SK-N-SH (cell line): ENCODE data around the gene CDH18. TPM values are rescaled to one million over a fixed set of nuclear protein-coding genes. Genes with fewer than 3 reads are reported as not detected.

Experiments used
- CHD2 ChIP-seq: fragments of 150-350 bp; IDR thresholded peaks from 2 replicates; pipeline ENCODE4 v1.6.1; 2018; ENCODE audit warnings: low read length; ENCODE audit not compliant: partially characterized antibody
- ELF1 ChIP-seq: IDR thresholded peaks from 2 replicates; pipeline ENCODE4 v1.4.0; 2012
- EP300 ChIP-seq, 2 experiments: IDR thresholded peaks; 2 replicates each; pipeline versions ENCODE4 v1.4.0 to v1.6.1; 2012; ENCODE audit warnings: borderline replicate concordance in 1 of 2, low read depth in 1 of 2, low read length in 1 of 2
- EZH2phosphoT487 ChIP-seq: fragments of 200-600 bp; sonication (generic); IDR thresholded peaks from 2 replicates; pipeline ENCODE4 v1.6.1; 2017; ENCODE audit warnings: low read depth, mixed run types, mild to moderate bottlenecking, antibody characterized with exemption, moderate library complexity, borderline replicate concordance
- FOSL2 ChIP-seq: IDR thresholded peaks from 2 replicates; pipeline ENCODE4 v1.4.0; 2012; ENCODE audit warnings: low read depth, mild to moderate bottlenecking, moderate library complexity, borderline replicate concordance
- FOXJ3 ChIP-seq: sonication (generic); formaldehyde crosslinking; IDR thresholded peaks from 2 replicates; pipeline ENCODE4 v1.5.1; 2020; ENCODE audit warnings: mild to moderate bottlenecking, missing genetic modification reagents
- IRF3 ChIP-seq: fragments of 150-350 bp; IDR thresholded peaks from 2 replicates; pipeline ENCODE4 v1.6.1; 2016; ENCODE audit warnings: mild to moderate bottlenecking, low read depth, low read length
- MAX ChIP-seq: IDR thresholded peaks from 2 replicates; pipeline ENCODE4 v1.4.0; 2012; ENCODE audit warnings: low read depth
- MEF2A ChIP-seq: IDR thresholded peaks from 2 replicates; pipeline ENCODE4 v1.4.0; 2012; ENCODE audit warnings: low read depth, borderline replicate concordance
- NRF1 ChIP-seq: IDR thresholded peaks from 2 replicates; pipeline ENCODE4 v1.6.1; 2012; ENCODE audit warnings: low read depth, mild to moderate bottlenecking, low read length
- RAD21 ChIP-seq: IDR thresholded peaks from 2 replicates; pipeline ENCODE4 v1.6.1; 2012; ENCODE audit warnings: mild to moderate bottlenecking, low read length
- REST ChIP-seq: IDR thresholded peaks from 2 replicates; pipeline ENCODE4 v1.6.1; 2012; ENCODE audit warnings: mild to moderate bottlenecking, low read depth, low read length, moderate library complexity
- RFX5 ChIP-seq: IDR thresholded peaks from 2 replicates; pipeline ENCODE4 v1.6.1; 2012; ENCODE audit warnings: mild to moderate bottlenecking, improper control_type of control experiment, low read length
- SMC3 ChIP-seq: IDR thresholded peaks from 2 replicates; pipeline ENCODE4 v1.6.1; 2012; ENCODE audit warnings: low read depth, low read length, improper control_type of control experiment
- TAF1 ChIP-seq: IDR thresholded peaks from 2 replicates; pipeline ENCODE4 v1.6.1; 2012; ENCODE audit warnings: low read depth, mild to moderate bottlenecking, low read length, moderate library complexity, borderline replicate concordance
- TCF12 ChIP-seq: IDR thresholded peaks from 2 replicates; pipeline ENCODE4 v1.4.0; 2012
- TEAD4 ChIP-seq: IDR thresholded peaks from 2 replicates; pipeline ENCODE4 v1.4.0; 2012; ENCODE audit warnings: mild to moderate bottlenecking, borderline replicate concordance; ENCODE audit not compliant: insufficient read depth
- USF1 ChIP-seq: IDR thresholded peaks from 2 replicates; pipeline ENCODE4 v1.4.0; 2012; ENCODE audit warnings: low read depth, borderline replicate concordance
- ZBTB33 ChIP-seq: IDR thresholded peaks from 2 replicates; pipeline ENCODE4 v1.4.0; 2012; ENCODE audit warnings: low read depth, borderline replicate concordance
- polyA plus RNA-seq, 3 experiments: library from polyadenylated mRNA; depleted of rRNA; stranded (reverse); fragments of >200 nt; gene quantifications; 2 replicates each; pipeline ENCODE4 v1.2.3, GENCODE V29; 2012

CDH18 gene
- polyA plus RNA-seq, 1 of the 3 experiments (the other 2 are of a cell fraction), result 6.0 TPM

GRCh38 chr5:19940192-19940591 lies 47.8 kb downstream of the CDH18 start (continued):
- TF ChIP-seq TCF12 (0 out of 2 replicates have a peak, but pooled peaks have one; percentile 13), ELF1 (no peak), IRF3 (no peak), ZBTB33 (no peak), EZH2phosphoT487 (no peak), USF1 (no peak), SMC3 (no peak), TEAD4 (no peak), MEF2A (no peak), MAX (no peak), FOSL2 (no peak), EP300 (IDR thresholded peaks at IDR 0.05; ENCODE audit: borderline replicate concordance in 1 of 2, low read depth in 1 of 2, low read length in 1 of 2) (peak in 1 of 2 experiments; percentile 68; a peak in 1 of 4 replicates), CHD2 (no peak), NRF1 (no peak), FOXJ3 (CRISPR knock-in tag) (no peak), REST (no peak), TAF1 (no peak), RFX5 (no peak), RAD21 (no peak)
